ENCODE data around the gene DHRS1.

GRCh38 chr14:24347134-24347533, 47.6 kb upstream of the DHRS1 start:
- TF ChIP-seq EZH2 (IDR thresholded peaks at IDR 0.05; ENCODE audit: low read depth, unreplicated experiment) (no peak), EZH2phosphoT487 (IDR thresholded peaks at IDR 0.05; ENCODE audit: unreplicated experiment) (no peak), NANOG (IDR thresholded peaks at IDR 0.05; ENCODE audit: borderline replicate concordance) (no peak), CREB1 (CRISPR knock-in tag; IDR thresholded peaks at IDR 0.05; ENCODE audit: low read depth) (no peak), STAT1 (IDR thresholded peaks at IDR 0.05; ENCODE audit: unreplicated experiment) (no peak), POLR2AphosphoS5 (IDR thresholded peaks at IDR 0.05; ENCODE audit: low read depth) (no peak)
- TF ChIP-seq, protein P1, sequence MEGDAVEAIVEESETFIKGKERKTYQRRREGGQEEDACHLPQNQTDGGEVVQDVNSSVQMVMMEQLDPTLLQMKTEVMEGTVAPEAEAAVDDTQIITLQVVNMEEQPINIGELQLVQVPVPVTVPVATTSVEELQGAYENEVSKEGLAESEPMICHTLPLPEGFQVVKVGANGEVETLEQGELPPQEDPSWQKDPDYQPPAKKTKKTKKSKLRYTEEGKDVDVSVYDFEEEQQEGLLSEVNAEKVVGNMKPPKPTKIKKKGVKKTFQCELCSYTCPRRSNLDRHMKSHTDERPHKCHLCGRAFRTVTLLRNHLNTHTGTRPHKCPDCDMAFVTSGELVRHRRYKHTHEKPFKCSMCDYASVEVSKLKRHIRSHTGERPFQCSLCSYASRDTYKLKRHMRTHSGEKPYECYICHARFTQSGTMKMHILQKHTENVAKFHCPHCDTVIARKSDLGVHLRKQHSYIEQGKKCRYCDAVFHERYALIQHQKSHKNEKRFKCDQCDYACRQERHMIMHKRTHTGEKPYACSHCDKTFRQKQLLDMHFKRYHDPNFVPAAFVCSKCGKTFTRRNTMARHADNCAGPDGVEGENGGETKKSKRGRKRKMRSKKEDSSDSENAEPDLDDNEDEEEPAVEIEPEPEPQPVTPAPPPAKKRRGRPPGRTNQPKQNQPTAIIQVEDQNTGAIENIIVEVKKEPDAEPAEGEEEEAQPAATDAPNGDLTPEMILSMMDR (conservative IDR thresholded peaks at IDR 0.05; ENCODE audit: low read depth in 2 of 2), result no peak
- TF ChIP-seq, protein P2, sequence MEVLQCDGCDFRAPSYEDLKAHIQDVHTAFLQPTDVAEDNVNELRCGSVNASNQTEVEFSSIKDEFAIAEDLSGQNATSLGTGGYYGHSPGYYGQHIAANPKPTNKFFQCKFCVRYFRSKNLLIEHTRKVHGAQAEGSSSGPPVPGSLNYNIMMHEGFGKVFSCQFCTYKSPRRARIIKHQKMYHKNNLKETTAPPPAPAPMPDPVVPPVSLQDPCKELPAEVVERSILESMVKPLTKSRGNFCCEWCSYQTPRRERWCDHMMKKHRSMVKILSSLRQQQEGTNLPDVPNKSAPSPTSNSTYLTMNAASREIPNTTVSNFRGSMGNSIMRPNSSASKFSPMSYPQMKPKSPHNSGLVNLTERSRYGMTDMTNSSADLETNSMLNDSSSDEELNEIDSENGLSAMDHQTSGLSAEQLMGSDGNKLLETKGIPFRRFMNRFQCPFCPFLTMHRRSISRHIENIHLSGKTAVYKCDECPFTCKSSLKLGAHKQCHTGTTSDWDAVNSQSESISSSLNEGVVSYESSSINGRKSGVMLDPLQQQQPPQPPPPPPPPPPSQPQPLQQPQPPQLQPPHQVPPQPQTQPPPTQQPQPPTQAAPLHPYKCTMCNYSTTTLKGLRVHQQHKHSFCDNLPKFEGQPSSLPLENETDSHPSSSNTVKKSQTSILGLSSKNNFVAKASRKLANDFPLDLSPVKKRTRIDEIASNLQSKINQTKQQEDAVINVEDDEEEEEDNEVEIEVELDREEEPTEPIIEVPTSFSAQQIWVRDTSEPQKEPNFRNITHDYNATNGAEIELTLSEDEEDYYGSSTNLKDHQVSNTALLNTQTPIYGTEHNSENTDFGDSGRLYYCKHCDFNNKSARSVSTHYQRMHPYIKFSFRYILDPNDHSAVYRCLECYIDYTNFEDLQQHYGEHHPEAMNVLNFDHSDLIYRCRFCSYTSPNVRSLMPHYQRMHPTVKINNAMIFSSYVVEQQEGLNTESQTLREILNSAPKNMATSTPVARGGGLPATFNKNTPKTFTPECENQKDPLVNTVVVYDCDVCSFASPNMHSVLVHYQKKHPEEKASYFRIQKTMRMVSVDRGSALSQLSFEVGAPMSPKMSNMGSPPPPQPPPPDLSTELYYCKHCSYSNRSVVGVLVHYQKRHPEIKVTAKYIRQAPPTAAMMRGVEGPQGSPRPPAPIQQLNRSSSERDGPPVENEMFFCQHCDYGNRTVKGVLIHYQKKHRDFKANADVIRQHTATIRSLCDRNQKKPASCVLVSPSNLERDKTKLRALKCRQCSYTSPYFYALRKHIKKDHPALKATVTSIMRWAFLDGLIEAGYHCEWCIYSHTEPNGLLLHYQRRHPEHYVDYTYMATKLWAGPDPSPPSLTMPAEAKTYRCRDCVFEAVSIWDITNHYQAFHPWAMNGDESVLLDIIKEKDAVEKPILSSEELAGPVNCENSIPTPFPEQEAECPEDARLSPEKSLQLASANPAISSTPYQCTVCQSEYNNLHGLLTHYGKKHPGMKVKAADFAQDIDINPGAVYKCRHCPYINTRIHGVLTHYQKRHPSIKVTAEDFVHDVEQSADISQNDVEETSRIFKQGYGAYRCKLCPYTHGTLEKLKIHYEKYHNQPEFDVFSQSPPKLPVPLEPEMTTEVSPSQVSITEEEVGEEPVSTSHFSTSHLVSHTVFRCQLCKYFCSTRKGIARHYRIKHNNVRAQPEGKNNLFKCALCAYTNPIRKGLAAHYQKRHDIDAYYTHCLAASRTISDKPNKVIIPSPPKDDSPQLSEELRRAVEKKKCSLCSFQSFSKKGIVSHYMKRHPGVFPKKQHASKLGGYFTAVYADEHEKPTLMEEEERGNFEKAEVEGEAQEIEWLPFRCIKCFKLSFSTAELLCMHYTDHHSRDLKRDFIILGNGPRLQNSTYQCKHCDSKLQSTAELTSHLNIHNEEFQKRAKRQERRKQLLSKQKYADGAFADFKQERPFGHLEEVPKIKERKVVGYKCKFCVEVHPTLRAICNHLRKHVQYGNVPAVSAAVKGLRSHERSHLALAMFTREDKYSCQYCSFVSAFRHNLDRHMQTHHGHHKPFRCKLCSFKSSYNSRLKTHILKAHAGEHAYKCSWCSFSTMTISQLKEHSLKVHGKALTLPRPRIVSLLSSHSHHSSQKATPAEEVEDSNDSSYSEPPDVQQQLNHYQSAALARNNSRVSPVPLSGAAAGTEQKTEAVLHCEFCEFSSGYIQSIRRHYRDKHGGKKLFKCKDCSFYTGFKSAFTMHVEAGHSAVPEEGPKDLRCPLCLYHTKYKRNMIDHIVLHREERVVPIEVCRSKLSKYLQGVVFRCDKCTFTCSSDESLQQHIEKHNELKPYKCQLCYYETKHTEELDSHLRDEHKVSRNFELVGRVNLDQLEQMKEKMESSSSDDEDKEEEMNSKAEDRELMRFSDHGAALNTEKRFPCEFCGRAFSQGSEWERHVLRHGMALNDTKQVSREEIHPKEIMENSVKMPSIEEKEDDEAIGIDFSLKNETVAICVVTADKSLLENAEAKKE (CRISPR knock-in tag; IDR thresholded peaks at IDR 0.05), result no peak
- TF ChIP-seq, protein P3, sequence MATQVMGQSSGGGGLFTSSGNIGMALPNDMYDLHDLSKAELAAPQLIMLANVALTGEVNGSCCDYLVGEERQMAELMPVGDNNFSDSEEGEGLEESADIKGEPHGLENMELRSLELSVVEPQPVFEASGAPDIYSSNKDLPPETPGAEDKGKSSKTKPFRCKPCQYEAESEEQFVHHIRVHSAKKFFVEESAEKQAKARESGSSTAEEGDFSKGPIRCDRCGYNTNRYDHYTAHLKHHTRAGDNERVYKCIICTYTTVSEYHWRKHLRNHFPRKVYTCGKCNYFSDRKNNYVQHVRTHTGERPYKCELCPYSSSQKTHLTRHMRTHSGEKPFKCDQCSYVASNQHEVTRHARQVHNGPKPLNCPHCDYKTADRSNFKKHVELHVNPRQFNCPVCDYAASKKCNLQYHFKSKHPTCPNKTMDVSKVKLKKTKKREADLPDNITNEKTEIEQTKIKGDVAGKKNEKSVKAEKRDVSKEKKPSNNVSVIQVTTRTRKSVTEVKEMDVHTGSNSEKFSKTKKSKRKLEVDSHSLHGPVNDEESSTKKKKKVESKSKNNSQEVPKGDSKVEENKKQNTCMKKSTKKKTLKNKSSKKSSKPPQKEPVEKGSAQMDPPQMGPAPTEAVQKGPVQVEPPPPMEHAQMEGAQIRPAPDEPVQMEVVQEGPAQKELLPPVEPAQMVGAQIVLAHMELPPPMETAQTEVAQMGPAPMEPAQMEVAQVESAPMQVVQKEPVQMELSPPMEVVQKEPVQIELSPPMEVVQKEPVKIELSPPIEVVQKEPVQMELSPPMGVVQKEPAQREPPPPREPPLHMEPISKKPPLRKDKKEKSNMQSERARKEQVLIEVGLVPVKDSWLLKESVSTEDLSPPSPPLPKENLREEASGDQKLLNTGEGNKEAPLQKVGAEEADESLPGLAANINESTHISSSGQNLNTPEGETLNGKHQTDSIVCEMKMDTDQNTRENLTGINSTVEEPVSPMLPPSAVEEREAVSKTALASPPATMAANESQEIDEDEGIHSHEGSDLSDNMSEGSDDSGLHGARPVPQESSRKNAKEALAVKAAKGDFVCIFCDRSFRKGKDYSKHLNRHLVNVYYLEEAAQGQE (IDR thresholded peaks at IDR 0.05; ENCODE audit: unreplicated experiment), result no peak

Data from GM23338 (cell line).